NCI-H1930 (cell line): ENCODE data around the gene MCOLN3.
"Not testable (repeated sequence)": the region's sequence is repeated elsewhere in the genome, so short reads cannot be mapped to it uniquely, and the experiment has no call there.

Experiments used
- DNase-seq, 2 experiments: peaks; one replicate each; lab custom pipeline; 2025; lab: John Stamatoyannopoulos, UW

Gene MCOLN3

DNA sequence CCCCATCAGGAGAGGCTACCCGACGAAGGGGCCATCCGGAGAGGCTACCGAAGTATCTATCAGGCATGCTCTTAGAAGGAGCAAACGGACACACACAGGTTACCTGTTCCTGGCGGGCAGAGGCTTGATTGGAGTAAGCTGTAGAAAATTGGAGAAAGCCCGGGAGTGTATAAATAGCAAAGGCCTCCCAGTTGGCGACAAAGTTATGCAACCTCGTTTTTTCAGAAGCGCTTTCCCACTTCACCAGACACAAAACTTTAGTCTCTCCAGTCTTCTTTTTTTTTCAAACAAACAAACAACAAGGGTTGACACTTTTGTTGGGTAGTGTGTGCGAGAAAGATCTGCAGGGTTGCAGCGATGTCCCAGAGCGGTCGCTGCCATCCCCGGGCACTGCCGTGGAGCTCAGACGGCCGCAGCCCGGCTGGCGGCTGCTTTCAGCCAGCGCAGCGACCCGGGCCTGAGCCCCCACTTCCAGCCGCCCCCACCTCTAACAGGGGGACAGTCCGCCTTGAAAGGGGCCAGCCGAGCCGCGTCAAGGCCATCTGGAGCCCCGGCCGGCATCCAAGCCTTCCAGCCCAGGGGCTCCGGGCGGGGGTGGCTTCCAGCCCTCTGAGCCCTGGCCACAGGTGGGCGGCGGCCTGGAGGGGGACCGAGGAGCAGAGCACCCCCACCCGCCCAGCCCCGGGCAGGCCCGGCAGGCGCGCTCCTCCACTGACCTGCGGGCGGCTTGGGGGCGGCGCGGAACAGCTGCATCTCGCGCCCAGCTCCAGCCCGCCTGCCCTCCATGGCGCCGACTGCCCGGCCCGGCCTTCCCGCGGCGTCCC, 616 bp downstream of the MCOLN3 start:
- no peak for DNase-seq

DNA sequence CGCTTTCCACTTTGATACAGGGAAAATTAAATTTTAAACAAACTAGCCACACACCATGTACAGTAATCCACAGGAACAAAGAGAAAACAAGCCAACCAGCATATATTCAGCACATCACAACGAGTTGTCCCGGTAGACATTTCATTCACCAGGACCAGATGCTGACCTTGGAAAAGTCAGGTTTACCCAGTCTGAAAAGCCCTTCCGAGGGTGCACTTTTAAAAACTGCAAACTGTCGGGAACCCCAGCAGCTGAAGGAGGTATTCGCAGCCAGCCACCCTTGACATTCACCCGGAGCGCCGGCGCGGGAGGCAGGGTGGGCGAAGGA, 1.2 kb downstream of the MCOLN3 start:
- DNase-seq: no peak

DNA sequence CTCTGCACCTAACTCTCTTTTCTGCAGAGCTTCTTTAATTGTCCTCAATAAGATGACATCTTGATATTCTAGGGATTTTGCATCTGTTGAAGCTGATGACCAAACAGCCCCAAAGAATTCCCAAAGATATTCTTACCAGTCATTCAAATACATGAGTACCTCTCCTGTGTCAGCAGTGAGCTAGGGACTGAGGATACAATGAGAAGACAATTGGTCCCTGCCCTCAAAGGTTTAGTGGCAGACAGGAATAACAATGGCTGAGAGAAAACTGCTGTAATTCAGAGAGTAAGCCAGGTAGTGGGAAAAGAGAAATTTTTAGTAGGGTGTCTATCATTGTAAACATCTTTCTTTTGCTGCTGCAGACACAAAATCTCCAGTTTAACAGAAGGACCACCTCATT, 5.9 kb downstream of the MCOLN3 start:
- no peak for DNase-seq

DNA sequence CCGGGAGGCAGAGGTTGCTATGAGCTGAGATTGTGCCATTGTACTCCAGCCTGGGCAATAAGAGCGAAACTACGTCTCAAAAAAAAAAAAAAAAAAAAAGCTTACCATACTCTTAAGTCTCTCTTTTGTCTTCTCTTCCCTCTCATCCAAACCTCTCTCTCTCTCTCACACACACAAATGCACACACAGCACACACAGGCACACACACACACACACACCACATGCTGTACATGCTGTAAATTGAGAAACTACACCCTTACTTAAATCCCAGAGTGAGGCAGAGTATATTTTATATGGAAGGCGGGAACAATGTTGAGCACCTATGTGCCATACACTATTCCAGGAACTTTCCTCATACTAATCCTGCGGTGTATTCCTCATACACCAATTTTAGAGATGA, 6.5 kb downstream of the MCOLN3 start:
- no peak for DNase-seq

DNA sequence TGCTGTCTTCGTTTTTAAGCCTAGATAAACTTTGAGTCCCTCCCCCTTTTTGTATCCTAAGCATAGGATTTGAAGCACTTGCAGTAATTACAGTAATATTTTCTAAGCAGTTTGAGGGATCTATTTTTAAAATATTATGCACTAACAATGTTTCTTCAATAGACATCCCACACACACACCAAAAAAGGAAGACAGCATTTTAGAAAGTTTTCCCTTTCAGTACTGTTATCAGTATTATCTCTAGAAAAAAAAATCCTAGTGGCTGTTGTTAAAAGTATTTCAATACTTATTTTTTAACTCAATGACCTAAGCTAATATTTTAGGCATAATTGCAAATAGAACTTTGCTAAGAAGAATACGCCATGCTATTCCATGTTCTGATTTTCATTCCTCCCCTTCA, 15.1 kb downstream of the MCOLN3 start:
- DNase-seq: no peak

DNA sequence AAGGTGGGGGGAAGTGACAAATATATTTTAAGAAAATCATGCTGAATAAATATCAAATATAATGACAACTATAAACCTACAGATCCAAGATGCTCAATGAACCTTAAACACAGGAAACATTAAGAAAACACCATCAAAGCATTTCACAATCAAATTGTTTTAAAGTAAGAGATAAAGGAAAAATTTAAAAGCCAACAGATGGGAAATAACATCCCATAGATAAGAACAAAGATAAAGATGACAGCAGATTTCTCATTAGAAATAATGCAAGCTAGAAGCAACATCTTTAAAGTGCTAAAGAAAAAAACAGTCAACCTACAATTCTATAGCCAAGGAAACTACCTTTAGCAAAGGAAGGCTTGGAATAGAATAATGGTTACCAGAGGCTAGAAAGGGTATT, 17.8 kb downstream of the MCOLN3 start:
- no peak for DNase-seq

DNA sequence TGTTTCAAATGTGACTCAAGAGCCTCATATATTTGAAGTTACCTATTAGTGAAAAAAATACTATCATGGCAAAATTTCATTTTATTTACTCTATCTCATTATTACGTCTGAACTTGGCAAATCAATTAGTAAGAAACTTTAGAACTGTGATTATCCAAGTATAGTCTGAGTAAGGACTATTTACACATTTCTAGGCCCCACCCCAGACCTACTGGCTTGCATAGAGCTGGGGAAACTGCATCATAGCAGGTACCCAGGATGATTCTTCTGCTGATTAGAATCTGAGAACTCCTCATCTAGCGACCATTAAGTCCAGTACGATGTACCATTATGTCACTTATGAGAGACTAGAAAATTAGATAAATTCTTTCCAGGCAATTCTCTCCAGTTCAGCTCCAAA, 20.1 kb downstream of the MCOLN3 start:
- DNase-seq: no peak

DNA sequence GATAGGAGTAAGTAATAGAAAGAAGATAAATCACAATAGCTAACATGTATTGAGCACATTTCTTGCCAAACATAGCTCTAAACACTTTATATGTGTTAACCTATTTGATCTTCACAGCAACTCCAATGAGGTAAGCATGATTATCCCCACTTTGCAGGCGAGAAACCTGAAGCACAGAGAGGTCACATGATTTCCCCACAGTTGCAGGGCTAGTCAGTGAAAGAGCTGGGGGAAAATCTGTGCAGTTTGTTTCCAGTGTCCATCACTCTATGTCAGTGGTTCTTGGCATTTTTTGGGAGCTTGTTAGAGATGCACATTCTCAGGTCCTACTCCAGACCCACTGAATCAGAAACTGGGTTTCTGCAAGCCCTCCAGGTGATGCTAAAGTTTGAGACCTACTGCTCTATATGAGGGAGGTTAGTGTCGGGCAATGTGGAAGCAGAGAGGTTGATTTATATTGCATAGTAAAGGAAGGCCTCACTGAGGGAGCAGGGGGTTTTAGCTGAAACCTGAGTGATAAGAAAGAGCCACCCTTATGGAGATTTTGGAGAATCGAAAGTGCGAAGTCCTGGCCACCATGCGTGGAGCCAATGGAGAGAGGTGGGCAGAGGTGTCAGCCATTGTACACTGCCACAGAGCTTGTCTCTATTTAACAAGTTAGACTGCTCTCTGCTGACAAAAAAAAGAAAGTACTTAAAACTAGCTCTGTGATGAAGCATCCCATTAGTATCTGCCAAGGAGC, 20.9 kb downstream of the MCOLN3 start:
- DNase-seq: no peak

DNA sequence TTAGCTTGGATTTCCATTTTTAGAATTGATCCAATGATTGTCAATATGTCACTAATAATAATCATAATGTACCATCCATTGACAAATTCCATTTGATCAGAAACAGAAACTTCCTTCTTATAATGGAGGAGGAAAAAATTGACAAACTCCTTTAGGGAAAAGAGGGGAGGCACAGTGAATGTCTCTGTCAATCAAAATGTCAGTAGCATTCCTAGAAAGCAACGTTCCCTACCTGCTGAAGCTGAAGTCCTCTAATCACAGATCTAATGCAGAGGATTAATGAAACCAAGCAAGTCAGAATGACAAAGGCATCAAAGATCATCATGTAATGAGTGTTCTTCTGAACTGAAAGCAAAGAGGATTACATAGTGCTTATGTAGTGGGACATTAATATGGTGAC, 22.4 kb downstream of the MCOLN3 start:
- no peak for DNase-seq

DNA sequence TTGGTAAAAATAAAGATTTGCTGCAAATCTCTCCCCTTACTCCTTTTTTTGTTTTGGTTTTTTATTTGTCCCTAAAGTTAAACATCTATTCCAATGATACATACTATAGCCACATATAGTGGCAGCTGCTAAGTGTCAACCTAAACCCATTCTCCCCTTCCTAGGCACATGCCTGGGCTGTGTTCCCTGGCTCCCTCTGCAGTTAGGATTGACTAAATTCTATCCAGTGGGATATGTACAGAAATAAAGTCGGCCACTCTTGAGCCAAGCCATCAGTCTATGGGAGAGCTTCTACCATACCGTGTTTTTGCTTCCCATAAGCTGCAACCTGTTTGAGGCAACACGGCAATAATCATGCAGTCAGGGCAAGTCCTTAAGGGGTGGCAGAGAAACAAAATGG, 23.6 kb downstream of the MCOLN3 start:
- no peak for DNase-seq

DNA sequence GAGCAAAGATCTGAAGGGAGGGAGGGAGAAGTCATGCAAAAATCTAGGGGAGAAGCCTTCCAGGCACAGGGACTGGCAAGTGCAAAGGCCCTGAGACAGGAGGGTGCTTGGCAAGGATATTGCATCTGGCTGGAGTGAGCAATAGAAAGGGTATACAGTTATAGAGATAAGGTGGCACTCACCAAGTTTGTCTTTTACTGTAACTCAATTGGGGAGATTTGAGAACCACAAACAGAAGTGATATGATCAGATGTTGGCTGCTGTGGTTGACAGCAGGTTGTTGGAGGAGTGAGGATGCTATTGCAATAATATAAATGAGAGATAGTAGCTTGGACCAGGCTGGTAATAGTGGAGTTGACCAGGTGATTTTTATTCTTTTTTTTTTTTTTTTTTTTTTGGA, 25.6 kb downstream of the MCOLN3 start:
- no peak for DNase-seq

DNA sequence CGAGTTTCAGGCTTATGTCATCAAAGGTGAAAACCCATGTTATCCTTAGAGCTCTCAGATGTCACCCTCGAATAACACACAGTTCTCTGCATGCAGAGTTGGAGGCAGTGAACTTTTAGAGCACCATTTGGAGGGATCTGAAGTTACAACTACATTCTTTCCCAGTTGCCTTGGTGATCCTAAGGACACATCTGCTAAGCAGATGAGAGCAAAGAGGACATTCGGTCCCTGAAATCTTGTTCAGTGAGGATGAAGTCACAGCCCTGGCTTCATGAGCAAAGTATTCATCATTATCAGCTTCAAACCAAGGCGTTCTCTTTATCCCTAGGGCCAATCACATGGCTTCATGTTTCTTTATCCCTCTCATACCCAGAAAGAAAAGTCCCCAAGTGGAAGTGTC, 28.3 kb downstream of the MCOLN3 start:
- DNase-seq: no peak

DNA sequence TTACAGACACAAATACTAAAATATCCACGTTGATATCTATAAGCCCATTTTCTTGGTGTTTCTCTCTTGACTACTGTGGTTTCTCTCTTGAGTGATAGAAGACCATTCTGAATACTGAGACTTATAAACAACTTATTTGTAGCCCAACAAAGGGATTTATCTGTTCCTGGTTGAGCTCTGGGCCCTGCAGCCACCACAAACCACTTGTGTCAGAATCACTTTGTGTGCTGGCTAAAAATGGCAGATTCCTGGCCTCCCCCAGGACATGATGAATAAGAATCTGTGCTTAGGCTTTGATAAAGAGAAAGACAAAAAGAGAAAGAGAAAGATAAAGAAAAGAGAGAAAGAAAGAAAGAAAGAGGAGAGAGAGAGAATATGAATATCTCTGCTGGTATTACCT, 32.5 kb downstream of the MCOLN3 start:
- DNase-seq: no peak

DNA sequence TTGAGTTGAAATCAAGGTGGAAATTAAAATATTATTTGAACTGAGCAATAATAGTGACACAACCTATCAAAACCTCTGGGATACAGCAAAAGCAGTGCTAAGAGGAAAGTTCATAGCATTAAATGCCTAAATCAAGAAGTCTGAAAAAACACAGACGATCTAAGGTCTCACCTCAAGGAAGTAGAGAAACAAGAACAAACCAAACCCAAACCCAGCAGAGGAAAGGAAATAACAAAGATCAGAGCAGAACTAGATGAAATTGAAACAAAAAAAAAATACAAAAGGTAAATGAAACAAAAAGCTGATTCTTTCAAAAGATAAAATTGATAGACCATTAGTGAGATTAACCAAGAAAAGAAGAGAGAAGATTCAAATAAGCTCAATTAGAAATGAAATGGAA, 42.7 kb downstream of the MCOLN3 start:
- DNase-seq: not testable (repeated sequence)

DNA sequence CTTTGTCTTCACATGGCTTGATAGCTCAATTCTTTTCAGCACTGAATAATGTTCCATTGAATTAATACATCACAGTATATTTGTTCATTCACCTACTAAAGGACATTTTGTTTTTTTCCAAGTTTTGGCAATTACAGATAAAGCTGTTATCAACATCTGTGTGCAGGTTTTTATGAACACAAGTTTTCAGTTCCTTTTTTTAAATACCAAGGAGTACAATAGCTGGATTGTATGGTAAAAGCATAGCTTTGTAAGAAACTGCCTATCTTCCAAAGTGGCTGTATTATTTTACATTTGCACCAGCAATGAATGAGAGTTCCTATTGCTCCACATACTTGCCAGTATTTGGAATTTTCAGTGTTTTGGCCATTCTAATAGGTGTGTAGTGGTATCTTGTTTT, 46.6 kb downstream of the MCOLN3 start:
- DNase-seq: no peak

DNA sequence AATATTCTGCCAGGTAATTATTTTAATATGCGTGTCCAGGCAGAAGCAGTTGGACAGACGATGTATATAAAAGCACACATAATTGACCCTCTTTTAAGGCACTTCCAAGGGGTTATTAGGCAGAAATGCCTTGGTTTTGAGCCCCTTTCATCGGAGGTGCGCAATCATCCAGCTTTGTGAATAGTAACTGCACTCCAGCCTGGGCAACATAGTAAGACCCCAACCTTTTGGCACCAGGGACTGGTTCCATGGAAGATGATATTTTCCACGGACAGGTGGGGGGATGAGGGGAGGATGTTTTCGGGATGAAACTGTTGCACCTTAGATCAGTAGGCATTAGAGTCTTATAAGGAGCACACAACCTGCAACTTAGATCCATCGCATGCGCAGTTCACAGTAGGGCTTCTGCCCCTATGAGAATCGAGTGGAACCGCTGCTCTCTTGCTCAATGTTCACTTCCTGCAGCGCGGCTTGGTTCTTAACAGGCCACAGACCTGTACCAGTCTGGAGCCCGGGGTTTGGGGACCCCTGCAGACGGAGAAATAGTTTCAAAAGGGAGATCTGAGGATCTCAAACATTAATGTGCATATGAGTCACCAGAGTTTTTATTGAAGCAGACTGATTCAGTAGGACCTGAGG, 49.5 kb downstream of the MCOLN3 start:
- DNase-seq: no peak

DNA sequence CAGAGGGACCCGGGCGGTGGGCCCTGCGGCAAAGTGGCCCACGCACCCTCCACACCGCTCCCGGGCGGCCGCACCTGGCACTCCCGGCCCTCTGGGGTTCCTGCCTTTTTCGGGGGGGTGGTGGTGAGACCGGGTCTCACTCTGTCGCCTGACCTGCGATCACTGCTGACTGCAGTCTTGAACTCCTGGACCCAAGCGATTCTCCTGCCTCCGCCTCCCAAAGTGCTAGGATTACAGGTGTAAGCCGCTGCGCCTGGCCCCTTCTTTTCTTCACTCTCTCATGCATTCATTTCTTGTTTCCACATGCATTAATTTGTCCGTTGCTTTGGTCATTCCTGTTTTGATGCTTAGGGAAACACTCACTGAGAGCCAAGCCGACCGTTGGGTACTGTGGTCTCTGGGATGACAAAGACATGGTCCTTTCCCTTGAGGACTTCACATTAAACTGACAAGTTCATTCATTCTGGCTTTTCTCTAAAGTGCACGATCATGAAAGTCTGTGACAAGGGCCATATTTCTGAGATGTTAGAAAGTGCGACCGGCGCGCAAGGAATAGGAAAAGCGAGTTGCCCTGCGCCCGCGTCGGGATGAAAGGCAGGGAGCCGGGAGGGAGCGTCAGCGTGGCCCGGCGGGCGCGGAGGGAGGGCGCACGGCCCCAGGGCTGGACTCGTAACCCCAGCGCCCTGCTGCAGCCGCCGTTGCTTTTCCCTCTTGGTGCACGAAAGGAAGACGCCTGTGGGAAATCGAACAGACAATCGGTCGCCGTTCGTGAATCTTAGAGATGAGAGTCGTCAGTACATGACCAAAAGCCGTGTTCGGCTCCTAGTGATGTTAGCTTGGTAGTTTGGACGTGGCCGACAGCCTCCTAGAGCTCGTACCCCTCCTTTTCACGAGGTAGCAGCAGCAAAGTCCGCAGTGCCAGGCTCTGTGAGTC, 50.4 kb downstream of the MCOLN3 start:
- DNase-seq: no peak

DNA sequence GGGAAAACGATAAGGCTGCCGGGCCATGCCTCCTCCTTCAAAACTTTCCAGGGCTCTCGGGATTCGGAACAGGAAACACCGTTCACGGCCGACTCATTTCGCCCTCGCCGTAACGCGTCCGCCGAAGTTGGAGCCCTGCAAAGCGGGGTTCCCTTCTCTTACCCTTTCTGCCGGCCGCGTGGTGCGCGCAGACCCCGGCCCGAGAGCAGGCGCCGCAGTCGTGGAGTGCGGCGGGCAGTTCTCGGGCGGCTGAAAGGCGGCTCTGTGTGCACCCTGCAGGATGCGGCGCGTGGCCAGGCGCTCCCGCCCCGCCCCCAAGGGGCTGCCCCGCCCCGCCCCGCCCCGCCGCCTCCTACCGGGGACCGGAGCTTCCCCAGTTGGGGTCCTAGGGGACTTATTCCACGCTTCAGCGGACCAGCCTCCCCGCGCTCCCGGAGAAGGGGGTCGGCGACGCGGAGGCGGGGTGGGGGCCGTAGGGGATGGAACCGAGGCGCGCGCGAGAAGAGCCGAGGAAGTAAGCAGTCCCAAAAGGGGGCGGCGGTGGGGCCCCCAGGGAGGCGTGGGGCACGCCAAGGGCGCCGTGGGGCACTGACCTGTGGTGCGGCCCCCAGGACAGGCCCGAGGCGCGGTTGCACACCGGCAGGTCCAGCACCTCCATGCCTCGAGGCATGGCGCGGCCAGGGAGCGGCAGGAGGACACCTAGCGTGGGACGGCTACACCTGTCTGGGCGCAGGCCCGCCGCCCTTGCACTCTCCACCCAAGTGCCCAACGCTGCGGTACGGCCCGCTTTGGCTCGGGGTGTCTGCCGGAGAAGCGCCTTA, 51.2 kb downstream of the MCOLN3 start, which contains the start of gene MCOLN2:
TSS of gene MCOLN2 (minus strand) at position 268 of the 821 bp plus-strand sequence. CDS start at position 27, 241 bp downstream.
- DNase-seq: peak; percentile 40 to 57

DNA sequence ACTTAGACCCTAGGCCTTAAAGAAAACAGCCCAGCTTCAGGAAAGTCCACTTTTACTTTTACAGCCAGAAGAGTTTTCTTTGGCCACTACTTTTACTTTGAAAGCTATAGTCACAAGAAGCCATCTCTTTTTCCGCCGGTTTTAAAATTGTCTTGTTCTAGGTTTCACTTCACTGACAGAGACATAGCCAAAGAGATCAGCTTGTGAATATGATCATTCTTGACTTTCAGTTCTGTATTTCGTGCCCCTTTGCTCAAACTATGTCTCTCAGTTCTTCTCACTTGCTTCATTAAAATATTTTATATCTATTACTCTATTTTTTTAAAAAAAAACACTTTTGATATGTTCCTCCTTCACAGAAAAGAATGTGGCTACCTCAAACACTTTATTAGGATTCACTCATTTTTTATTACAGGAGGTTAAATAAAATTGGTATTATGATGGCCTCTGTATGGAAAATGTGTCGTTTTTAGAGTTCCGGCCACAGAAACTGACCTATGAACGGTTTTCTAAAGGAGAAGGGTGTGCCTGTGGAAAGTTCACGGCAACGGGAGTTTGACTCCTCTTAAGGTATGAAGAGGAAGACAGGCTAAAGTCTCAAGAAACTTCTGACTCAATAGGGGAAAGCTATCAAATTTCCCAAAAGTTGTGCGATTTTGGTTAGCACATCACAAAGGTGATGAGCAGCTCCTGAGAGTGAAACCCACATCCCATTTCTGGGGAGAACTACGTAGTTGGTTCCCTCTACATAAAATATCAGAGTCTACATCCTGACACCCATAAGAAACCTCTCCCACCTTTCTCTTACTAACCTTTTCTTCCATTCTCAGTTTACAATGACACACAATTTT, 52.6 kb downstream of the MCOLN3 start:
- no peak for DNase-seq
